ENCODE results near the gene TRPM5. TPM values are rescaled to one million over a fixed set of nuclear protein-coding genes. Genes with fewer than 3 reads are reported as not detected.
A peak's percentile ranks its signal among the peaks of the same experiment; 100 is the strongest.

Gene TRPM5
- total RNA-seq, 1 experiment from 2014 or later: 0.07 TPM

DNA sequence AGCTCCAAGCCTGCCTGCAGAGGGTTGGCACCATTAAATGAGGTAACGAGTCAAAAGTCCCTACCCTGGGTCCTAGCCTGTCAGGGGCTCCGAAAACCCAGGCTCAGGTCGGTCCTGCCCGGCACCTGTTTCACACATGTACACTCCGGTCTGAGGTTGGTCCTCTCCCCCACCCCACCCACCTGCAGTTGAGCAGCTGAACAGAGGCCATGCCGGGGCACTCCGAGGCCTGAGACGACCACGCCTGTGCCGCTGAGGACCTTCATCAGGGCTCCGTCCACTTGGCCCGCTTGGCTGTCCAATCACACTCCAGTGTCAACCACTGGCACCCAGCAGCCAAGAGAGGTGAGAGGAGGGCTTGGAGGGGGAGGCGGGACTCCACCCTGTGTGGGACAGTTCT lies 42.2 kb downstream of the TRPM5 start:
- Mint-ChIP-seq H3K27me3 (ENCODE audit: low read depth) (no peaks in the 10 kb centered on the region), H3K9me3 (no peaks in the 10 kb centered on the region), H3K27ac (no peak overlapping the region), H3K4me3 (peak overlapping the region; percentile 83), H3K4me1 (peaks cover 5% of the 10 kb centered on the region; the same call in 1 of the 2 replicates), H3K36me3 (peaks cover 10% of the 10 kb centered on the region; the same call in 1 of the 2 replicates)
- ChIA-PET CTCF (interaction anchor here (1.4 to 7.7 kb wide), 4 partner anchors 15 to 489 kb away, joined by 4 to 81 read pairs (median 33); no protein-coding TSS in a partner anchor), POLR2A (no interaction called here)
- no peak for ATAC-seq
- TF ChIP-seq SMAD3 (CRISPR knock-in tag; IDR thresholded peaks at IDR 0.05; ENCODE audit: borderline replicate concordance): no peak
- no peak for TF ChIP-seq ZBTB21 (CRISPR knock-in tag; IDR thresholded peaks at IDR 0.05; ENCODE audit: borderline replicate concordance)
- no peak for TF ChIP-seq RELA (CRISPR knock-in tag; IDR thresholded peaks at IDR 0.05; ENCODE audit: borderline replicate concordance)
- TF ChIP-seq, protein P1, sequence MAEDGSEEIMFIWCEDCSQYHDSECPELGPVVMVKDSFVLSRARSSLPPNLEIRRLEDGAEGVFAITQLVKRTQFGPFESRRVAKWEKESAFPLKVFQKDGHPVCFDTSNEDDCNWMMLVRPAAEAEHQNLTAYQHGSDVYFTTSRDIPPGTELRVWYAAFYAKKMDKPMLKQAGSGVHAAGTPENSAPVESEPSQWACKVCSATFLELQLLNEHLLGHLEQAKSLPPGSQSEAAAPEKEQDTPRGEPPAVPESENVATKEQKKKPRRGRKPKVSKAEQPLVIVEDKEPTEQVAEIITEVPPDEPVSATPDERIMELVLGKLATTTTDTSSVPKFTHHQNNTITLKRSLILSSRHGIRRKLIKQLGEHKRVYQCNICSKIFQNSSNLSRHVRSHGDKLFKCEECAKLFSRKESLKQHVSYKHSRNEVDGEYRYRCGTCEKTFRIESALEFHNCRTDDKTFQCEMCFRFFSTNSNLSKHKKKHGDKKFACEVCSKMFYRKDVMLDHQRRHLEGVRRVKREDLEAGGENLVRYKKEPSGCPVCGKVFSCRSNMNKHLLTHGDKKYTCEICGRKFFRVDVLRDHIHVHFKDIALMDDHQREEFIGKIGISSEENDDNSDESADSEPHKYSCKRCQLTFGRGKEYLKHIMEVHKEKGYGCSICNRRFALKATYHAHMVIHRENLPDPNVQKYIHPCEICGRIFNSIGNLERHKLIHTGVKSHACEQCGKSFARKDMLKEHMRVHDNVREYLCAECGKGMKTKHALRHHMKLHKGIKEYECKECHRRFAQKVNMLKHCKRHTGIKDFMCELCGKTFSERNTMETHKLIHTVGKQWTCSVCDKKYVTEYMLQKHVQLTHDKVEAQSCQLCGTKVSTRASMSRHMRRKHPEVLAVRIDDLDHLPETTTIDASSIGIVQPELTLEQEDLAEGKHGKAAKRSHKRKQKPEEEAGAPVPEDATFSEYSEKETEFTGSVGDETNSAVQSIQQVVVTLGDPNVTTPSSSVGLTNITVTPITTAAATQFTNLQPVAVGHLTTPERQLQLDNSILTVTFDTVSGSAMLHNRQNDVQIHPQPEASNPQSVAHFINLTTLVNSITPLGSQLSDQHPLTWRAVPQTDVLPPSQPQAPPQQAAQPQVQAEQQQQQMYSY (CRISPR knock-in tag; IDR thresholded peaks at IDR 0.05): no peak
- no peak for TF ChIP-seq GTF2I (CRISPR knock-in tag; conservative IDR thresholded peaks at IDR 0.05)
- TF ChIP-seq NFYB (CRISPR knock-in tag; conservative IDR thresholded peaks at IDR 0.05; ENCODE audit: low read depth): no peak
- no peak for TF ChIP-seq JAZF1 (CRISPR knock-in tag; IDR thresholded peaks at IDR 0.05)
- no peak for TF ChIP-seq IRF2 (CRISPR knock-in tag; IDR thresholded peaks at IDR 0.05; ENCODE audit: borderline replicate concordance, low read depth)
- TF ChIP-seq, protein P2, sequence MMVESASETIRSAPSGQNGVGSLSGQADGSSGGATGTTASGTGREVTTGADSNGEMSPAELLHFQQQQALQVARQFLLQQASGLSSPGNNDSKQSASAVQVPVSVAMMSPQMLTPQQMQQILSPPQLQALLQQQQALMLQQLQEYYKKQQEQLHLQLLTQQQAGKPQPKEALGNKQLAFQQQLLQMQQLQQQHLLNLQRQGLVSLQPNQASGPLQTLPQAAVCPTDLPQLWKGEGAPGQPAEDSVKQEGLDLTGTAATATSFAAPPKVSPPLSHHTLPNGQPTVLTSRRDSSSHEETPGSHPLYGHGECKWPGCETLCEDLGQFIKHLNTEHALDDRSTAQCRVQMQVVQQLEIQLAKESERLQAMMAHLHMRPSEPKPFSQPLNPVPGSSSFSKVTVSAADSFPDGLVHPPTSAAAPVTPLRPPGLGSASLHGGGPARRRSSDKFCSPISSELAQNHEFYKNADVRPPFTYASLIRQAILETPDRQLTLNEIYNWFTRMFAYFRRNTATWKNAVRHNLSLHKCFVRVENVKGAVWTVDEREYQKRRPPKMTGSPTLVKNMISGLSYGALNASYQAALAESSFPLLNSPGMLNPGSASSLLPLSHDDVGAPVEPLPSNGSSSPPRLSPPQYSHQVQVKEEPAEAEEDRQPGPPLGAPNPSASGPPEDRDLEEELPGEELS (CRISPR knock-in tag; IDR thresholded peaks at IDR 0.05): no peak
- no peak for TF ChIP-seq CREM (CRISPR knock-in tag; IDR thresholded peaks at IDR 0.05)
- no peak for DNase-seq (ENCODE audit: low spot score)

DNA sequence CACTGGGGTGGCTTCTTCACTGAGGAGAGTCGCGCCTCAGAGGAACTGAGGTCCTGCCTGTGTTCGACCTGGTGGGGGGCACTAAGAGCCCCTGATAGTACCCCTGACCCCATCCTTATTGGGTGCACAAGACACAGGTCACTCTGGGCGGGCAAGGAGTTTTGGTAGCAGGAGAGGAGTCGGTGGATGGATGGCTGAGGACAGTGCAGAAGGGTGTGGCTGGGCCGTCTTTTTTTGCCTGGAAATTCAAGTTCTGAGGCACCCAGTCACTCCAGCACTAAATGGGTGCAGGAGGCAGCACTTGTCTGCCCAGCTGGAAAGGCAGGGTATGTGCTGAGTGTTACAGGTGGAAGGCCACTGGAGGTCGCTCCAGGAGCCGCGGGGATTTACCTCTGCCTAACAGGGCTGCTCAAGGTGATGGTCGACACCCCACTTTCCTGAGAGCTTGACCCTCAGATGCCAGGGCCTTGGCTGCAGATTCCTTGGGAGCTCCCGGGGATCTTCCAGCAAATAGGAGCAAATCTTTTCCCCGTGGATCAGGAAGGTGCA lies 42.8 kb downstream of the TRPM5 start:
- 0 out of 2 replicates have a peak overlapping the region, but pooled peaks have one; percentile 63 for H3K27ac Mint-ChIP-seq
- ChIA-PET POLR2A (interaction anchor here (0.9 to 2.3 kb wide), 4 partner anchors 14 to 96 kb away, joined by 3 to 7 read pairs (median 4); no protein-coding TSS in a partner anchor), CTCF (interaction anchor here (1.4 to 7.7 kb wide), 5 partner anchors 8 to 490 kb away, joined by 4 to 81 read pairs (median 8); no protein-coding TSS in a partner anchor)
- DNase-seq (ENCODE audit: low spot score) (no peak), ATAC-seq (no peak)
- H3K36me3 Mint-ChIP-seq: peaks cover 15% of the 10 kb centered on the region
- peaks cover 5% of the 10 kb centered on the region; the same call in 1 of the 2 replicates for H3K4me1 Mint-ChIP-seq
- H3K27me3 Mint-ChIP-seq (ENCODE audit: low read depth): no peaks in the 10 kb centered on the region
- TF ChIP-seq NR1H2 (CRISPR knock-in tag; IDR thresholded peaks at IDR 0.05): no peak
- H3K9me3 Mint-ChIP-seq: no peaks in the 10 kb centered on the region
- H3K4me3 Mint-ChIP-seq: peak overlapping the region; percentile 83

DNA sequence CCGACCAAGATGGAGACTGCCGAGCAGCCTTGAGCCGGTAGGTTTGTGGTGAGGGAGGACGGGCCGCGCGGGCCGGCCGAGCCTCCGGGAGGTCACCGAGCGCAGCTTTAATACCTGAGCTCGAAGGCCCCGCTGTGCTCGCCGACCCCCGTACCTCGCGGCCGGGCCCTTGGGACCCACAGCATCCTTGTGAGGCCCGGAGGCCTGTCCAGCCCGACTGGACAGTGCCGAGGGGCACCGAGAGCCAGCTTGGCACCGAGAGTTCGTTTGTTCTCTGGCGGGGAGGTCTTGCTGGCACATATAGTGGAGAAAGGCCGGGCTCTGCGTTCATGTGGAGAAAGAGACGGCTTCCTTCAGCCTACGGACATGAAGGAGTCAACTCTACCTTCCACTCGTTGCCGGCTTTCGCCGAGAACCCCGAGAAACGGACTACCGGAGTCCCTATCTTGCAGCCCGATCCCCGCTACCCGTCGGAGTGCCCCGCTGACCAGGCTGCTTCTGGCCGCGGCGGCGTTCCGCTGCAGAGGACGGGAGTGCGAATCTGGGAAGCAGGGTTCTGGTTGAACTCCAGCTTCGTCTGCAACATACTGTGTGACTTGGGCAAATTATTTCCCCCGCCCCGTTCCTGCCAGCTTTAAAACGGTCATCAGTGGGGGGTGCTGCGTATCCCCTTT lies 43.4 kb downstream of the TRPM5 start:
- Mint-ChIP-seq H3K4me3 (peak overlapping the region; percentile 83), H3K4me1 (peaks cover 5% of the 10 kb centered on the region; the same call in 1 of the 2 replicates), H3K36me3 (peaks cover 15% of the 10 kb centered on the region), H3K27ac (no peak overlapping the region), H3K9me3 (no peaks in the 10 kb centered on the region), H3K27me3 (ENCODE audit: low read depth) (no peaks in the 10 kb centered on the region)
- TF ChIP-seq, protein P3, sequence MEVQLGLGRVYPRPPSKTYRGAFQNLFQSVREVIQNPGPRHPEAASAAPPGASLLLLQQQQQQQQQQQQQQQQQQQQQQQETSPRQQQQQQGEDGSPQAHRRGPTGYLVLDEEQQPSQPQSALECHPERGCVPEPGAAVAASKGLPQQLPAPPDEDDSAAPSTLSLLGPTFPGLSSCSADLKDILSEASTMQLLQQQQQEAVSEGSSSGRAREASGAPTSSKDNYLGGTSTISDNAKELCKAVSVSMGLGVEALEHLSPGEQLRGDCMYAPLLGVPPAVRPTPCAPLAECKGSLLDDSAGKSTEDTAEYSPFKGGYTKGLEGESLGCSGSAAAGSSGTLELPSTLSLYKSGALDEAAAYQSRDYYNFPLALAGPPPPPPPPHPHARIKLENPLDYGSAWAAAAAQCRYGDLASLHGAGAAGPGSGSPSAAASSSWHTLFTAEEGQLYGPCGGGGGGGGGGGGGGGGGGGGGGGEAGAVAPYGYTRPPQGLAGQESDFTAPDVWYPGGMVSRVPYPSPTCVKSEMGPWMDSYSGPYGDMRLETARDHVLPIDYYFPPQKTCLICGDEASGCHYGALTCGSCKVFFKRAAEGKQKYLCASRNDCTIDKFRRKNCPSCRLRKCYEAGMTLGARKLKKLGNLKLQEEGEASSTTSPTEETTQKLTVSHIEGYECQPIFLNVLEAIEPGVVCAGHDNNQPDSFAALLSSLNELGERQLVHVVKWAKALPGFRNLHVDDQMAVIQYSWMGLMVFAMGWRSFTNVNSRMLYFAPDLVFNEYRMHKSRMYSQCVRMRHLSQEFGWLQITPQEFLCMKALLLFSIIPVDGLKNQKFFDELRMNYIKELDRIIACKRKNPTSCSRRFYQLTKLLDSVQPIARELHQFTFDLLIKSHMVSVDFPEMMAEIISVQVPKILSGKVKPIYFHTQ (CRISPR knock-in tag; IDR thresholded peaks at IDR 0.05): no peak
- TF ChIP-seq MYBL2 (CRISPR knock-in tag; IDR thresholded peaks at IDR 0.05) (no peak), FOXK1 (CRISPR knock-in tag; IDR thresholded peaks at IDR 0.05) (no peak), ZNF423 (CRISPR knock-in tag; IDR thresholded peaks at IDR 0.05) (no peak), IRF2 (CRISPR knock-in tag; IDR thresholded peaks at IDR 0.05; ENCODE audit: borderline replicate concordance, low read depth) (no peak), CBFB (CRISPR knock-in tag; IDR thresholded peaks at IDR 0.05; ENCODE audit: low read depth) (no peak), RELA (CRISPR knock-in tag; IDR thresholded peaks at IDR 0.05; ENCODE audit: borderline replicate concordance) (0 out of 2 replicates have a peak, but pooled peaks have one; percentile 40)
- ATAC-seq (no peak), DNase-seq (ENCODE audit: low spot score) (no peak)
- CTCF ChIA-PET: interaction anchor here (0.6 to 7.7 kb wide), 22 partner anchors 8 to 568 kb away, joined by 3 to 81 read pairs (median 4); partner anchors contain the start of gene CD81
- POLR2A ChIA-PET: interaction anchor here (0.6 to 2.3 kb wide), 10 partner anchors 10 to 509 kb away, joined by 3 to 7 read pairs (median 4); no protein-coding TSS in a partner anchor

All from WTC11 (cell line).